Transverse colon (tissue), 4 donors: ENCODE data around the gene NEK11. TPM values are rescaled to one million over a fixed set of nuclear protein-coding genes. Genes with fewer than 3 reads are reported as not detected.

Experiments
- DNase-seq: peaks from one replicate; pipeline ENCODE4 v3.0.0-alpha.2; 2019
- H3K27ac ChIP-seq, 4 donors: fragments of 200-600 bp; sonication (generic); 2 replicates each; pipeline ENCODE4 v1.5.1; 2016 to 2018; ENCODE audit warnings: inconsistent platforms in 4 of 4
- H3K27me3 ChIP-seq: fragments of 200-600 bp; sonication (generic); 2 replicates; pipeline ENCODE4 v1.5.1; 2017; ENCODE audit warnings: inconsistent platforms
- H3K36me3 ChIP-seq, 4 donors: fragments of 200-600 bp; sonication (generic); 2 replicates each; pipeline ENCODE4 v1.5.1; 2017 to 2019; ENCODE audit warnings: inconsistent platforms in 4 of 4
- H3K4me1 ChIP-seq, 4 donors: fragments of 200-600 bp; sonication (generic); 2 replicates each; pipeline ENCODE4 v1.5.1; 2017 to 2020; ENCODE audit warnings: inconsistent platforms in 4 of 4
- H3K4me3 ChIP-seq, 4 donors: fragments of 200-600 bp; sonication (generic); 1 replicate in 1 of 4; 2 replicates in 3 of 4; pipeline versions ENCODE4 v1.5.1 to v1.6.1; 2017 to 2019; ENCODE audit warnings: inconsistent platforms in 4 of 4
- H3K9me3 ChIP-seq, 2 donors: fragments of 200-600 bp; sonication (generic); 2 replicates each; pipeline ENCODE4 v1.5.1; 2017 to 2019; ENCODE audit warnings: inconsistent platforms in 2 of 2
- EP300 ChIP-seq: sonication (generic); formaldehyde crosslinking; IDR thresholded peaks from one replicate; pipeline ENCODE4 v1.6.1; 2017; ENCODE audit warnings: antibody characterized with exemption, low read depth
- POLR2A ChIP-seq: fragments of 450-650 bp; IDR thresholded peaks from one replicate; pipeline ENCODE4 v1.6.1; 2016; ENCODE audit warnings: antibody characterized with exemption, mild to moderate bottlenecking, moderate library complexity
- POLR2AphosphoS5 ChIP-seq, 3 donors: sonication (generic); formaldehyde crosslinking; IDR thresholded peaks; one replicate each; pipeline ENCODE4 v1.6.1; 2016; ENCODE audit warnings: antibody characterized with exemption in 3 of 3
- WGBS, 2 donors: methylation state at CpG; one replicate each; pipeline ENCODE4 v1.1.5; 2018; ENCODE audit warnings: low coverage in 1 of 2; 5-methylcytosine and 5-hydroxymethylcytosine counted together
- in situ Hi-C, 4 donors: fragments of 200-750 bp; cut with MboI; loops; one replicate each; pipeline versions ENCODE4 v1.15.0 to v1.15.1; 2017; ENCODE audit warnings: low sequenced_read_pairs in 3 of 4, low pct_ligation_motif_present in 1 of 4, low pct_unique_long_range_greater_than_20kb in 1 of 4
- intact Hi-C: fragments of 100-400 bp; cut with DNase I; formaldehyde crosslinking; loops from one replicate; pipeline ENCODE4 v1.15.1; 2023; ENCODE audit warnings: low total_unique reads
- total RNA-seq, 4 donors: library from RNA; depleted of rRNA; stranded (reverse); fragments of >200 nt; gene quantifications; one replicate each; pipeline ENCODE4 v1.1.0, GENCODE V29; 2016
- TF ChIP-seq, protein P1 (sequence below), 5 experiments: fragments of 200-600 bp in 3 of 5; fragments of 450-650 bp in 2 of 5; sonication (generic) in 3 of 5; IDR thresholded peaks; 1 replicate in 2 of 5; 2 replicates in 3 of 5; pipeline ENCODE4 v1.5.1; 2016 to 2017; ENCODE audit warnings: antibody characterized with exemption in 5 of 5, inconsistent platforms in 3 of 5, mild to moderate bottlenecking in 2 of 5, moderate library complexity in 1 of 5

The NEK11 gene
- total RNA-seq, 4 donors from 2014 or later: 4.6 to 12.3 (median 8.5) TPM

- in situ Hi-C loops: no loop called here
- no peak for DNase-seq
- no peak overlapping the region for H3K4me3 ChIP-seq
- no peak overlapping the region for H3K27ac ChIP-seq
- intact Hi-C loops: no loop called here
- H3K36me3 ChIP-seq: no peaks in the 10 kb centered on the region
- H3K9me3 ChIP-seq: no peaks in the 10 kb centered on the region
- WGBS, 2 donors: 95 to 100% methylated on average over 2 of the region's 2 CpGs
- H3K27me3 ChIP-seq: no peaks in the 10 kb centered on the region
- TF ChIP-seq, protein P1, sequence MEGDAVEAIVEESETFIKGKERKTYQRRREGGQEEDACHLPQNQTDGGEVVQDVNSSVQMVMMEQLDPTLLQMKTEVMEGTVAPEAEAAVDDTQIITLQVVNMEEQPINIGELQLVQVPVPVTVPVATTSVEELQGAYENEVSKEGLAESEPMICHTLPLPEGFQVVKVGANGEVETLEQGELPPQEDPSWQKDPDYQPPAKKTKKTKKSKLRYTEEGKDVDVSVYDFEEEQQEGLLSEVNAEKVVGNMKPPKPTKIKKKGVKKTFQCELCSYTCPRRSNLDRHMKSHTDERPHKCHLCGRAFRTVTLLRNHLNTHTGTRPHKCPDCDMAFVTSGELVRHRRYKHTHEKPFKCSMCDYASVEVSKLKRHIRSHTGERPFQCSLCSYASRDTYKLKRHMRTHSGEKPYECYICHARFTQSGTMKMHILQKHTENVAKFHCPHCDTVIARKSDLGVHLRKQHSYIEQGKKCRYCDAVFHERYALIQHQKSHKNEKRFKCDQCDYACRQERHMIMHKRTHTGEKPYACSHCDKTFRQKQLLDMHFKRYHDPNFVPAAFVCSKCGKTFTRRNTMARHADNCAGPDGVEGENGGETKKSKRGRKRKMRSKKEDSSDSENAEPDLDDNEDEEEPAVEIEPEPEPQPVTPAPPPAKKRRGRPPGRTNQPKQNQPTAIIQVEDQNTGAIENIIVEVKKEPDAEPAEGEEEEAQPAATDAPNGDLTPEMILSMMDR (IDR thresholded peaks at IDR 0.05): no peak
- TF ChIP-seq POLR2AphosphoS5 (IDR thresholded peaks at IDR 0.05) (no peak), POLR2A (no peak), EP300 (no peak)
- no peaks in the 10 kb centered on the region for H3K4me1 ChIP-seq
These were observed 115.1 kb downstream of the NEK11 start for GRCh38 chr3:131141770-131142169.

GRCh38 chr3:131142580-131142979, 115.9 kb downstream of the NEK11 start:
- no peak overlapping the region for H3K4me3 ChIP-seq
- no peaks in the 10 kb centered on the region for H3K27me3 ChIP-seq
- H3K27ac ChIP-seq: no peak overlapping the region
- no peaks in the 10 kb centered on the region for H3K36me3 ChIP-seq
- DNase-seq: no peak
- no peaks in the 10 kb centered on the region for H3K9me3 ChIP-seq
- H3K4me1 ChIP-seq: no peaks in the 10 kb centered on the region
- WGBS, 2 donors: 98 to 100% methylated on average over 1 of the region's 1 CpG
- intact Hi-C loops (no loop called here), in situ Hi-C loops (no loop called here)
- TF ChIP-seq POLR2A: no peak

- no peak overlapping the region for H3K4me3 ChIP-seq
- DNase-seq: no peak
- in situ Hi-C loops: no loop called here
- no peaks in the 10 kb centered on the region for H3K27me3 ChIP-seq
- no peaks in the 10 kb centered on the region for H3K4me1 ChIP-seq
- TF ChIP-seq POLR2A (no peak), POLR2AphosphoS5 (IDR thresholded peaks at IDR 0.05) (no peak), EP300 (no peak)
- TF ChIP-seq, protein P1 (IDR thresholded peaks at IDR 0.05): no peak
- intact Hi-C loops: no loop called here
- no peak overlapping the region for H3K27ac ChIP-seq
- WGBS, 2 donors: 78 to 100% methylated on average over 1 of the region's 1 CpG
- H3K36me3 ChIP-seq: no peaks in the 10 kb centered on the region
- no peaks in the 10 kb centered on the region for H3K9me3 ChIP-seq
These were observed 117.1 kb downstream of the NEK11 start for GRCh38 chr3:131143802-131144201.

- no peaks in the 10 kb centered on the region for H3K4me1 ChIP-seq
- intact Hi-C loops (no loop called here), in situ Hi-C loops (no loop called here)
- H3K36me3 ChIP-seq: no peaks in the 10 kb centered on the region
- TF ChIP-seq EP300 (no peak), POLR2A (no peak), POLR2AphosphoS5 (IDR thresholded peaks at IDR 0.05) (no peak)
- TF ChIP-seq, protein P1 (IDR thresholded peaks at IDR 0.05): no peak
- H3K27me3 ChIP-seq: no peaks in the 10 kb centered on the region
- no peak overlapping the region for H3K4me3 ChIP-seq
- no peaks in the 10 kb centered on the region for H3K9me3 ChIP-seq
- DNase-seq: no peak
- H3K27ac ChIP-seq: no peak overlapping the region
- 72 to 75% methylated on average over 3 of the region's 3 CpGs for WGBS, 2 donors
These were observed 120.9 kb downstream of the NEK11 start for GRCh38 chr3:131147534-131147933.

DNA sequence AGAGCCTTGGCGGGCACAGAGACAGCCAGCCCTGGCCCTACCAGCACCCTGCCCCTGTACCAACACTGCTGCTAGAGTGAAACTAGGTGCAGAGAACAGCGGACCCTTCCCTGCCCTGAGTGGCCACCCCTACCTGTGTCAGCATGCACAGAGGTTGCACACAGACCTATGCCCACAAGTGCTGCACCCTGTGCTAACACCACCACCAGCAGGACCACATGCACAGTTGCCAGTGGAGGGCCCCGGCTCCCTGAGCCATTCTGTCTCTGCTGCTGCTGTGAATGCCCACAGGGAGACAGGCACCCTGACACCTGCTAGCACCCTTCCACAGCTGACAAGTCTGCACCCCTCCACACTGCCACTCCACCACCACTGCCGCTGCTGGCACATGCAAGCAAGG, 131.8 kb downstream of the NEK11 start:
- DNase-seq: no peak

More for the DNA sequence above, 131.8 kb downstream of the NEK11 start:
- H3K36me3 ChIP-seq: no peaks in the 10 kb centered on the region
- no peaks in the 10 kb centered on the region for H3K4me1 ChIP-seq
- no peak overlapping the region for H3K4me3 ChIP-seq
- WGBS, 2 donors: 95% methylated on average over 4 of the region's 4 CpGs; no CpG with 5 or more reads in 1 of the 2 donors
- intact Hi-C loops (no loop called here), in situ Hi-C loops (no loop called here)
- H3K9me3 ChIP-seq: no peaks in the 10 kb centered on the region
- H3K27ac ChIP-seq: no peak overlapping the region
- H3K27me3 ChIP-seq: no peaks in the 10 kb centered on the region
- TF ChIP-seq, protein P1 (IDR thresholded peaks at IDR 0.05): no peak
- TF ChIP-seq POLR2A (no peak), EP300 (no peak), POLR2AphosphoS5 (IDR thresholded peaks at IDR 0.05) (no peak)
